Renal pelvis (tissue), 4 donors: Measurements from ENCODE around the gene CDYL. TPM values are rescaled to one million over a fixed set of nuclear protein-coding genes. Genes with fewer than 3 reads are reported as not detected.
"Not testable (repeated sequence)": the region's sequence is repeated elsewhere in the genome, so short reads cannot be mapped to it uniquely, and the experiment has no call there.

Experiments
- DNase-seq: peaks from one replicate; pipeline ENCODE4 v3.0.0-alpha.2; 2013
- polyA plus RNA-seq, 3 donors: library from polyadenylated mRNA; unstranded; fragments of 120-200 nt; gene quantifications; one replicate each; pipeline ENCODE4 v1.2.1, GENCODE V29; 2013; ENCODE audit not compliant: insufficient read length in 3 of 3

Gene CDYL
- polyA plus RNA-seq, 3 donors, result 23.4 to 25.9 (median 23.8) TPM

DNA sequence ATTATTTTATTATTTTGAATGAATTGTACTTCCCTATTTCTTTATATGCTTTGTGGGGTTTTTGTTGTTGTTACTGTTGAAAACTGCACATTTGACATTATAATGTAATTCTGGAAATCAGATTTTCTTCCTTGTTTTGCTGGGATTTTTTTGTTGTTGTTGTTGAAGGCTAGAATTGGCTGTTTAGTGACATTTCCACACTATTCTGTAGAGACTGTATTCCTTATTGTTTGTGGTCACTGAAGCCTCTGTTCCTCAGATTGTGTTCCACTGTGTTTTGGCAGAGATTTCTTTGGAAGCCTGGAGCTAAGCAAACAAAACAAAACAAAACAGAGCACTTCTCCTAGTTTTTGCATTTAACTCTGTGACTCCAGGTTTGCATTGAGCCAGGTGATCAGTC lies 52.9 kb downstream of the CDYL start:
- no peak for DNase-seq

DNA sequence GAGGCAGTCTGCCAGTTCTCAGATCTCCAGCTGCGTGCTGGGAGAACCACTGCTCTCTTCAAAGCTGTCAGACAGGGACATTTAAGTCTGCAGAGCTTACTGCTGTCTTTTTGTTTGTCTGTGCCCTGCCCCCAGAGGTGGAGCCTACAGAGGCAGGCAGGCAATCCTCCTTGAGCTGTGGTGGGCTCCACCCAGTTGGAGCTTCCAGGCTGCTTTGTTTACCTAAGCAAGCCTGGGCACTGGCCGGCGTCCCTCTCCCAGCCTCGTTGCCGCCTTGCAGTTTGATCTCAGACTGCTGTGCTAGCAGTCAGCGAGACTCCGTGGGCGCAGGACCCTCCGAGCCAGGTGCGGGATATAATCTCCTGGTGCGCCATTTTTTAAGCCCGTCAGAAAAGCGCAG lies 59.3 kb downstream of the CDYL start:
- DNase-seq, result not testable (repeated sequence)

DNA sequence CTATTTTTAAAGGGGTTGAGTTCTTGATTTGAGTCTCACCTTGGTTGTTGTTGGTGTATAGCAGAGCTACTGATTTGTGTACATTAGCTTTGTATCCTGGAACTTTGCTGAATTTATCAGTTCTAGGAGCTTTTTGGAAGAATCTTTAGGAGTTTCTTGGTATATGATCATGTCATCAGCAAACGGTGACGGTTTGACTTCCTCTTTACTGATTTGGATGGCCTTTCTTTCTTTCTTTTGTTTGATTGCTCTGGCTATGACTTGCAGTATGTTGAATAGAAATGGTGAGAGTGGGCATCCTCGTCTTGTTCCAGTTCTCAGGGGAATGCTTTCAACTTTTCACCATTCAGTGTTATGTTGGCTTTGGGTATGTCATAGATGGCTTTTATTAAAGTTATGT lies 64.0 kb downstream of the CDYL start:
- no peak for DNase-seq

DNA sequence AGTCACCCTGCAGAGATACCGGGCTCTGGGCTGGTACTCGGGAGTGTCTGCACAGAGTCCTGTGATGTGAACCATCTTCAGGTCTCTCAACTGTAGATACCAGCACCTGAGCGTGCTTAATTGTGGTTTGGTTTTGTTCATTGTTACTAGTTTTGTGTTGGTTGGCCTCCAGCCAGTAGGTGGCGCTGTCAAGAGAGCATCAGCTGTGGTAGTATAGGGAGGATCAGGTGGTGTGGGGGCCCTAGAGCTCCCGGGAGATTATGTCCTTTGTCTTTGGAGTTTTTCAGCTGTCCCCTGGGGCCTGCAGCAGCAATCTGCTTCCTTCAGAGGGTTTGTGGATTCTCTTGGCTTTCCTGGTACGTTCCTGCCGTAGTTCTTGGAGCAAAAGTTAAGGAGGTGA lies 67.9 kb downstream of the CDYL start:
- DNase-seq, result no peak

DNA sequence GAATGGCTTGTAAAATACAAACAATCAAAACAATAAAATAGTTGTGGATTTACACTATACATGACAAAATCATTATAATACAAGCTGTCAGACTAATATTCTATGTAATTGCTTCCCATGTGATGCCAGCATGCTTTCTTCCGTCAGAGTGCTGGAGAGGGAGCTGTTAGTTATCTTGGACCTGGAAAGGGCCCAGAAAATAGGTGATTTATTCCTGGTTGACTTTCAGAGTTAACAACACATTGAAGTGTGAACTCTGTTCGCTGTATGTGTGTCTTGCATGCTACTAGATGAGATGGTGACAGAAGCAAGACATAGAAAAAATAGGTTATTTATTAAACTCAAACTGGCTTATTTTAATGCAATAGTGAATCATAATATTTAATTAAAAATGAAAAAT lies 70.2 kb downstream of the CDYL start:
- no peak for DNase-seq

DNA sequence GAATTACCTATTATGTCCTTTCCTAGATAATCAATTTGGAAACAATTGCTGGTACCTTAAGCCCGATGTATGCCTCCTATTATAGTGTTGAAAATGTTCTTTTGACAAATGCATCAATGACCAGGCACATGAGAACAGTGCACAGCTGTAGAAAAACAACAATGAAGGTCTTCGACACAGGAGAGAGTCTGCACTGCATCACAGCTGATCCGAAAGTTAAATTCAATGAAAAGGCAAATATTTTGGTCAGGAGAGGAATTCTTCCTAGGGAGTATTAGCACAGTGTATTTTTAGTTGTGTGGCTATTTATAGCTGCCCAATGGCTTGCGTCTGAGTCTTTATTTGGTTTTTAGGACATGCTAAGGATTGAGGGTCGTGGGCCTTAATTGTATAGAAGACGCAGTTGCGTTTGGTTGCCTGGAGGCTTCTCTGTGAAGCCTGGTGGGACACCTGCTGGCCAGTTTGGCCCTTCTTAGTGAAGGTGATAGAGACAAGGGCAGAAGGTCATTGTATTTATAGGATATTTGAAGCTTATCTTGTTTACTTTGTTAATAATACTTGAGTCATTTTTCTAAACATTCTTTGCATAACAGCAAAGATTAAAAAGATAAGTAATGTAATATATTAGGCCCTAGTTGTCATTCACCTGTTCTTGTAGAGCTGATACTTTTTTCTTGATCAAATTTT lies 72.3 kb downstream of the CDYL start:
- DNase-seq, result peak; percentile 3

DNA sequence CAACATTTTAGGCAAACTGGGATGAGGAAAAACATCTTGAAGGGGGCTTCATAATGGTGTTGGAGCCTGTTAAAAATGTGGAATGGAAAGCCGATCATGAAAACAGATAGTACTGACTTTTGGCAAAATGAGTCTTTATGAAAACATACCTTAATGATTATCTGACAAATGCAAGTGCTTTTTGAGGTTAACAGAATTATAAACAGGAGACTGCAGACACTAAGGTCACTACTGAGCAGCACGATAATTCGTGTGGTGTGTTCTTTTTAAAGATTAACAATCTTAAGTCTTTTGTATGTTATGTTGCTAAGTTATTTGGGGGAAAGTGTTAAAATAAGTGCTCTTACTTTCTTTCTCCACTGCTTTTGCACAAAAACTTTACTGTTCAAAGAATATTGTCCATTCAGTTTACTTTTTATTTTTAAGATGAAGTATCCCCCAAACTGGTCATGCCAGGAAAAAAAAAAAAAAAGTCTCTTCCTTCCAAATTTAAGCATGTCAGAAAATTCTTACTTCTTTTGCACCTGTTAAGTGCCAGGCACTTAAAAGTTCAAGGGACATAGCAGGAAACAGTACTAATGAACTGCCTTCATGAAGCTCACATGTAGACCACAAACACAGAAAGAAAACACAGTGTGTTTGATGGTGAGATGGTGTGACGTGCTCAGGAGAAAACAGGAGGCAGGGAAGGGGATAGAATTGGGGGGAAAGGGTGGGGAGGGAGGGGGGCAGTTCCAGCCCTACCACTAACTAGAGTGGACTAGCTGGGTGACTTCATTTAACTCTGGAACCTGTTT lies 73.2 kb downstream of the CDYL start:
- DNase-seq, result no peak

DNA sequence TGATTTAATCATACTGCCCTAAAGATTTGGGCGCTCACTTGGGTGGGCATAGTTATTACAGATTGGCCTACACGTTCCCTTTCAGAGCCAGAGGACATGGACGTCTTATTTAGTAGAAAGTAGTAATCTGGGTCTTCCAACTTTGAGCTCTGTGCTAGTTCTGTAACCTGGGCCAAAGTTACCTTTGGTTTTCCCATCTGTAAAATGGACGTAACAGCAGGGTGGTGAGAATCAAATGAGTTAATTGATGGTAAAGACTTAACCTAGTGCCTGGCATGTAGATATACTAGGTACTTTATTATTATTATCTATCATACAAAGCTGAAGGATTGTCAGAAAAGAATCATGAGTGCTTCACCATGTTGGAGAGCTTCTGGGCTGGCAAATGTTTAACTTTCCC lies 74.8 kb downstream of the CDYL start:
- DNase-seq, result no peak

DNA sequence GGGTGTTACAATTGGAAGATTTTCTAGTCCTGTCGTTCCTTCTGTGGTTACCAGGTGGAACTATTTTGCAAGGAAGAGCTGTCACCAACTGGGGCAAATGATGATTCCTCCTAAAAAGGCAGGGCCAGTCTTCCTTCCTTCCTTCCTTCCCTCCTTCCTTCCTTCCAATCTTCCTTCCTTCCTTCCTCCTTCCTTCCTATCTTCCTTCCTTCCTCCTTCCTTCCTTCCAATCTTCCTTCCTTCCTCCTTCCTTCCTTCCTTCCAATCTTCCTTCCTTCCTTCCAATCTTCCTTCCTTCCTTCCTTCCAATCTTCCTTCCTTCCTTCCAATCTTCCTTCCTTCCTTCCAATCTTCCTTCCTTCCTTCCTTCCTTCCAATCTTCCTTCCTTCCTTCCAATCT lies 76.0 kb downstream of the CDYL start:
- not testable (repeated sequence) for DNase-seq

DNA sequence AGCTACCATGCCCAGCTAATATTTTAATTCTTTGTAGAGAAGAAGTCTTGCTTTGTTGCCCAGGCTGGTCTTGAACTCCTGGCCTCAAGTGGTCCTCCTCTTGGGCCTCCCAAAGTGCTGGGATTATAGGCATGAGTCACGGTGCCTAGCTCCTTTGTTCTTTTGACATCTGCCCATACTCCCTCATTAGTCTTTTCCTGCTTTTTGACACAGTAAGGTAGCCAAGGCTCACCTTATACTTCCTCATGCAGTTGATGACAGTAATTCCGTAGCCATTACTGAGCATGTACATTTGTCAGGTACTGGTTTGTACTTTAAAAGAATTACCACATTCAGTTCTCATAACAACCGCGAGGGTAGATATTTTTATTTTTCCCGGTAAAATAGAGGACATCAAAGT lies 76.7 kb downstream of the CDYL start:
- DNase-seq, result no peak

DNA sequence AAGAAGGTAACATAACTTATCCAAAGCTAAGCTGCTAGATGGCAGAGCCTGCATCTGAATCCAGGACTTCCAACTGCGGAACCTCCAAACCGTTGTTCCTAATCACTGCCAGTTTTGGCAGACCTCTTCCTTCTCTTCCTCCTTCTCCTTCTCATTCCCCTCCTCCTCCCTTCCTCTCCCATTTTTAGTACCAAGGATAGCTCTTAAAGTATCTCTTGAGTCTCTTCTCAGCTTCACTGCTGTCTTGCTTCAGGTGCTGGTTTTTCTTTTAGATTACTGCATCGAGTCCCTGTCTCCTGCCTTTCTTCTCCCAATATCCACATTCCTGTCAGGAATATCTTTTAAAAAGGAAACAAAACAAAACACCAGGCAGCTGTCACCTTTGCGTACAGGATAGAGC lies 77.1 kb downstream of the CDYL start:
- no peak for DNase-seq

DNA sequence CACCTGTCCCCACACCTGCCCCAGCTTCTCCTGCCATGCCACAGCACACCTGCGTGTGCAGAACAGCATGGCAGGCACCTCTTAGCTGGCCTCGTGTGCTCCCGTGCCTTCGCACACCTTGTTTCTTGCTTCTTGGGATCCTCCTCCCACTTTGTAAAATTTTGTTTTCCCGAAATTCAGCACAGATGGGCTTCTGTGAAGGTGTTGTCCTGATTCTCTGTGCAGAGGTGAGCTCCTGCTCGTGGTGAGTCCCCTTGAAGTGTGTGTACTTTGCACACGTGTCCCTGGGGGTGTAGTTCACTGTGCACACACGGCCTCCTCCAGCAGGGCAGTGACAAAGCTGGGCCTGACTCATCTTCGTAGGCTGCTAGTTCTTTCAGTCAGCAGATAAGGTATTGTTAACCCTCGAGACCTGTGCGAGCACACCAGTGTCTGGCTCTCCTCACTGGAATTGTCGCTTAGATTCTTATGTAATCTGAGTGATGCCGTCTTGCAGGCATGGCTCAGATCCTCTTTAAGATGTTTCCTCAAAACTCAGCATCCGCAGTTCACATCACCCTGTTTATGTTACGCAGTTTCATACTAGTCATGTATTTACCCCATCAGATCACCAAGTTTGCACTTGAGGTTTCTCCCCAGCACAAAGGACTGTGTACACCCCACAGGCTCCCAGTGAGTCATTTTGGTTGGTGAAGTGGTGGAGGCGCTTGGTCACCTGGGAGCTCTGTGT lies 77.7 kb downstream of the CDYL start:
- no peak for DNase-seq

DNA sequence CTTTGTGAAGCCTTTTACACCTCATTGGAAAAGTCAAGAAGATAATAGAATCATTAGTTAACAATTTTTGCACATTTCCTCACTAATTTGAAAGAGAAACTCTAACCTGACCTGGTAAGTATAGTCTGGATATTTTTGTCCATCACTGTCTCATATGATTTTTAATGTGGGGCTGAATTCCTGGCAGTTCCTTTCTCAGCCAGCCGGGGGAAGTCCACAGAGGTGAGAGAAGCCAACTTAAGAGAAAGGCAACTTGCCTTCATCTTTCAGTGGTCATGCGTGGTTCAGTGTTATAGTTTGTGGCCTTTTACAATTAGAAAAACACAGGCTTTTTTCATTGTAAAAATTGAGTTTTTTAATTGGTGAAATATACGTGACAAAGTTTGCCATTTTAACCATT lies 80.6 kb downstream of the CDYL start:
- no peak for DNase-seq

DNA sequence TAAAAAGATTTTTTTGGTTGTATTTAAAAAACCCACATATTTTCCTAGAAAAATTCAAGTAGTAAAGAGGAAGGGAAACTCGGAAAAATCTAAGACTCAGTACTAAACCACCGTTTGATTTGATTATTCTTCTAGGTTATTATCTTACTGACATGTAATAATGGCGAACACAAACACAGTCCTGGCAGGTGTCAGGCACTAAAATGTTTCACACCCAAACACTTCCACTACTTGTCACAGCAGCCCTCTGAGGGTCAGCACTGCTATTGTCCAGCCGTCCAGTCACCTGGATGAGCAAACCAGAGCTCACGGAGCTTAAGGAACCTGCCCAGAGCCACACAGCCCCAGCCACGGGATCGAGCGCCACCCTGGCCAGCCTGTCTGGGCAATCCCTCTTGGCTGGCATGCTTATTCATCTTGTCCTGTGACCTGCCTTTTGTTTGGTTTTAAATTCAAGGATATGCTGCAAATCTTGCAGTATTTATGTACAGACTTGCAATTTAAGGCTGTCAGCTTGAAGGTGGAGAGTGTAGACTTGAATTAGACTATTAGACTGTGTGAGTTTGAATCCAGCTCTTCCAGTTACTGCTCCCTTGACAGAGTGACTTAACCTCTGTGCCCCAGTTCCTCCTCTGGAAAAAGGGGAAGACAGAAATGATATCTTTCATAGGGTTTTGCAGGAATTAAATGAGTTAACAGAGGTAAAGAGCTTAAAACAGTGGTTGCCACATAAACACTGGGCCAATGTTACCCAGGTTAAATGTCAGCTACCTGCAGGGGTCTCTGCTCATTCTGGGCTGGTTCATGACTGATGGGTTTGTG lies 82.2 kb downstream of the CDYL start:
- no peak for DNase-seq

DNA sequence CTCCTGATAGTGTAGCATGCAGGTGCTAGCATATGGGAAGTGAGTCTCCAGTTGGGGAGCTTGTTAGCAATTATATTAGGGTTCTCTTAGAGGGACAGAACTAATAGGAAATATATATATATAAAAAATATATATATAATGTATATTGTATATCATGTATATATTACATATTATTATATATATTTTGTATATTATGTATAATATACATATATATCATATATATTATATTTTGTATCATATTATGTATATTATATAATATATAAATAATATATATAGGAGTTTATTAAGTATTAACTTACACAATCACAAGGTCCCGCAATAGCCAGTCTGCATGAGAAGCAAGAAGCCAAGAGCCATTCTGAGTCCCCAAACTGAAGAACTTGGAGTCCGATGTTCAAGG lies 84.2 kb downstream of the CDYL start:
- no peak for DNase-seq

DNA sequence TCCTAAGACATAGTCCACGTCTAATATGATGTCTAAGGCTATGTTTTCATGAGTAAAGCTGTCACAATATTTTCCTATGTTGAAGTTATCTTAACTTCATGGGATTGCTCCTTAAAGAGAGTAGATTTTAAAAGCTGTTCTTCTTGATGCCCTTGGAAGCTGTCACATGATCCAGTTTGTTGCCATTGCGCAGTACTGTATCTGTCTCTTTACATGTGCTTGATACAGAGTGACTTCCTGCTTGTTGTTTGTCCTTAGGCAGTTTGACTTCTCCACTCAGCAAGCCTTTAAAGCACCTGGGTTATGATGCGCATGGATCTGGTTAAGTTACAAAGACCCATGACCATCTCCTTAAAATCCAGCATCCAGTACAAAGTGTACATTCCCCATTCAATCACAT lies 85.4 kb downstream of the CDYL start:
- no peak for DNase-seq

DNA sequence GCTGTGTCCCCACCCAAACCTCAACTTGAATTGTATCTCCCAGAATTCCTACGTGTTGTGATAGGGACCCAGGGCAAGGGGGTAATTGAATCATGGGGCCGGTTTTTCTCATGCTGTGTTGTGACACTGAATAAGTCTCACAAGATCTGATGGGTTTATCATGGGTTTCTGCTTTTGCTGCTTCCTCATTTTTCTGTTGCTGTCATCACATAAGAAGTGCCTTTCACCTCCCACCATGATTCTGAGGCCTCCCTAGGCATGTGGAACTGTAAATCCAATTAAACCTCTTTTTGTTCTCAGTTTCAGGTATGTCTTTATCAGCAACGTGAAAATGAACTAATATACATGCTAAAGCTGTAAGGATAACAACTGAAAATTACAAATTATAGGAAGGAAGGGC lies 88.3 kb downstream of the CDYL start:
- no peak for DNase-seq

DNA sequence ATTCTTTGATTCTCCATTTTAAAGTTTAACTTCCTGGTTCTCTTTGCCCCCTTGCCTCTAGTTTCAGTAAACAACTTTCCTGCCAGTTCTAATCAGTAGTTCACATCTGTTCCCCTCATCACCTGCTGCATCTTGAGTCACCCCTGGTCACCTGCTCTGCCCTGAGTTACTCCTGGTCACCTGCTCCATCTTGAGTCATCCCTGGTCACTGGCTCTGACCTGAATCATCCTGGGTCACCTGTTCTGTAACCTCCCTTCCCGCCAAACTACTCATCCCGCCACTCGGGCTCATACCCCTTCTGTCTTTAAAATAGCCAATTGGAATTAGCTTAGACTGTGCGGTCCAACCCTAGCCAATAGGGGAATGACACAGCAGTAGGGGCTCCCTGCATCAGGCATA lies 88.8 kb downstream of the CDYL start:
- not testable (repeated sequence) for DNase-seq

DNA sequence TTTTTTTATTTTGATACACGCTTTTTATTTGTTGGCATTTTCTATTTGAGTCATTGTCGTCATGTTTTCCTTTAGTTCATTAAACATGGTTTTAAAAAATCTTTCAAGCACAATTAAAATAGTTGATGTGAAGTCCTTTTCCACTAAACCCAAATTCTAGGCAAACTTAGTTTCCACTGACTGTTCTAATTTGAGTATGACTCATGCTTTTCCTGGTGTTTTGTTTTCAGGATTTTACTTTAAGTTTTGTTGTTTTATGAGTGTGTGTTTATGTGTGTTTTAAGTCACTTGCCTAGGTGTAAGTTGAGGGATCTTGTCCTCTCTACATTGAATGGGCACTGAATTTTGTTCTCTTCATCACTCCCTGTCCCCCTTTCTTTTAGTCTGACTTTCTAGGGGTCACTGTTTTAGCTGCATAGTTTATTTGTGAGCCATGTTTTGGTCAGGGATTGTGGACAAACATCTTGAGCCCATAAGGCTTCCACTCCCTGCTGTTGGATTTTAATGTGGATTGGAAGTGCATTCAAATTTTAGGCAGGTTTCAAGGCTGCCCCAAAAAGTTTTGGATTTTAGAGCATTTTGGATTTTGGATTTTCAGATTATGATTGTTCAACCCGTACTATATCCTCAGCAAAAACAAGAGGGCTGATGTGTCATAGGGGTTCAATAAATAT lies 94.8 kb downstream of the CDYL start:
- DNase-seq, result no peak

DNA sequence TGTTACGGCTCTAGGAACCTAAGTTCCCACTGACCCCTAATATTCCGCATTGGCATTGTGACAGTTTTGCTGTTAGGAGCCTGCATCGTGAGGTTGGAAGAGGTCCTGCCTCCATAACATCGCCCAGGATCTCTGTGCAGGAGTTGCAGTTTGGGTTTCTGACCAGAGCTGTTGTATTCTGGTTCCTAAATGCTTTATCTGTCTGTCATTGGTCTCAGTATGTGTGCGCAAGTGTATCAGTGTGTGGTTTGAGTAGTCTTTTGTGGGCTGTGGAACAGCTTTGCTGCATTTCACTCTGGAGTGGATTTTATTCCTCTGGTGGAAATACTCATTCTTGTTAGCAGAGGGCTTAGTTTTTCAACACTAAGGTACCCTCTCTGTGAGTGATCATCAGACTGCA lies 95.6 kb downstream of the CDYL start:
- no peak for DNase-seq

DNA sequence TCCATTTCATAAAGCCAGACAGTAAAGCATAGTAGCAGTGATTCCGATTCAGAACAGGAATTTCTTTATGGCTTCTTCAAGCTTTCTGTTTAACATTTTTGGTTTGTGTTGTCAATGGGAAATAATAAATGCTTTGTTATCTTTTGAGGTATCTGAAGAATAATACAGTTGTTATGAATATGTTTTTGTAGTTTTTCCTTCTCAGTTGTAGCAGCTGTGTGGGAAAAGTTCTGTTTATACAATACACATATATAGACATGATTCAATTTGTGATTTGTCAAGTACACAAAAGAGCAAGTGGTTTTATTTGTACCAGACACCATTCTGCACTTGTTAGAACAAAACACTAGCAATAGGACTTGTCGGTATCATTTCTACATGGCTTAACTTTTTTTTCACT lies 96.6 kb downstream of the CDYL start:
- DNase-seq, result no peak

DNA sequence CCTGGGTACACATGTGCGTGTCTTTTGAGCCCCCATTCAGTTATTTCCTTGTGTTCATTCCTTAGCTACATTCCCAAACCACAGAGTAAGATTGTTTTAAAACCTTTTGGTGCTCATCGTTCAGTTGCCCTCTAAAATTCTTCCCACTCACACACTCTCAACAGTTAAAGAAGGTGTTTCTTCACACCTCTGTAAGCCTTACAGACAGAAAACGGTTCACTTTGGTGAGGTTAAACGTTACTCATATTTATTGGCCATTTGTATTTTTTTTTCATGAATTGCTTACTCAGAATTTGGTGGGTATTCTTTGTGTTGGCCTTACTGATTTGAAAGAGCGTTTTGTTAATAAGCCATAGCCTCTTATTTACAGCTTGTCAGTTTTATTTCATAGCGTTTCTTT lies 97.7 kb downstream of the CDYL start:
- DNase-seq, result no peak
